Astrocyte (in vitro differentiated cells and primary cell): ENCODE results near the gene PRKAG2.

Experiments used
- CTCF ChIP-seq: IDR thresholded peaks from 2 replicates; pipeline ENCODE4 v1.5.1; 2011; ENCODE audit warnings: low read depth, mild to moderate bottlenecking, inconsistent platforms, low read length, moderate library complexity; ENCODE audit not compliant: insufficient read depth
- EZH2 ChIP-seq: IDR thresholded peaks from 2 replicates; pipeline ENCODE4 v1.6.1; 2012; ENCODE audit warnings: mild to moderate bottlenecking, low read length, inconsistent platforms; ENCODE audit not compliant: insufficient read depth

GRCh38 chr7:151776446-151776845 lies 100.5 kb downstream of the PRKAG2 start:
- TF ChIP-seq CTCF = no peak
- no peak for TF ChIP-seq EZH2
